Activated naive CD4-positive, alpha-beta T cell treated with Interleukin-2 at 50 U/mL for 16 hours (primary cell): ENCODE data around the gene COX7A2L.

Source experiments
- DNase-seq: peaks from one replicate; pipeline ENCODE4 v3.0.0-alpha.2; 2020

COX7A2L gene

GRCh38 chr2:42314892-42315468 is 46.0 kb downstream of the COX7A2L start:
- DNase-seq = no peak

- DNase-seq = no peak
Measured at GRCh38 chr2:42312106-42312505, 48.9 kb downstream of the COX7A2L start.

DNA sequence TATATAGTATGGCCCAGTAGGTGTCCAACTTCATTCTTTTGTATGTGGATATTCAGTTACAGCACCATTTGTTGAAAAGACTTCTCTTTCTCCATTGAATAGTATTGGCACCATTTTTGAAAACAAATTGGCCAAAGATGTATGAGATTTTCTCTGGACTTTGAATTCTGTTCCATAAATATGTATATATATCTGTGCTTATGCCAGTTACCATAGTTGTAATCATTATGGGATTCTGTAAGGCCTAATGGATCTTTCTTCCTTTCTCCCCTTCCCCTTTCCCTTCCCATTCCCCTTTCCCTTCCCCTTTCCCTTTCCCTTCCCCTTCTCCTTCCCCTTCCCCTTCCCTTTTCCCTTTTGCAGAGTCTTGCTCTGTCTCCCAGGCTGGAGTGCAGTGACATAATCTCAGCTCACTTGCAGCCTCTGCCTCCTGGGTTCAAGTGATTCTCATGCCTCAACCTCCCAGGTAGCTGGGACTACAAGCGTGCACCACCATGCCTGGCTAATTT is 51.0 kb downstream of the COX7A2L start:
- no peak for DNase-seq

DNA sequence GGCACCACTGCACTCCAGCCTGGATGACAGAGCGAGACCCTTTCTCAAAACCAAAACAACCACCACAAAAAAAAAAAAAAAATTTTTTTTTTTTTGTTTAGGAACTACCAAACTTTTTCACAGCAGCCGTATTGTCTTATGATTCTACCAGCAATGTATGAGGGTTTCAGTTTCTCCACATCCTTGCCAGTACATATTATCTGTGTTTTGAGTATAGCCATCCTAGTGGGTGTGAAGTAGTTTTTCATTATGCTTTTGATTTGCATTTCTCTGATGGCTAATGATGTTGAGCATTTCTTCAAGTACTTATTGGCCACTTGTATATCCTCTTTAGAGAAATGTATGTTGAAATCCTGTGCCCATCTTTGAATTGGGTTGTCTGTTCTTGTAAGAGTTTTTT is 51.7 kb downstream of the COX7A2L start:
- no peak for DNase-seq

DNA sequence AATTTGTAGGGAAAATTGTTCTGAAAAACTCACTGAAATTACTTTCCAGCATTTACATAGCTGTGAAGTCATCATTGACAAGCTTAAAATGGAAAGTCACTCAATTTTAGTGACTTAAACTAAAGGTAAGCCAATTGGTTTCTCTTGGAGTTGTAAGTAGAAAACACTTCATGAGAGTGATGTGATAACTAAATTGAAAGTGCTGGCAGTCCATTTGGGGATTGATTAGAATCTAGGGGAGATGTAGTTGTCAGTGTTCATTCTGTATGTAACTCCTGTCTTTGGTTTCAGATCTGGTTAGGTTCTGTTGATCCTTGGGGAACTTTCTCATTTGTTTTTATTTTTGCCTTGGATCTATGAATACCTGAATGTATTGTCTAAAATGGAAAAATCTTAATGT is 53.8 kb downstream of the COX7A2L start:
- no peak for DNase-seq

DNA sequence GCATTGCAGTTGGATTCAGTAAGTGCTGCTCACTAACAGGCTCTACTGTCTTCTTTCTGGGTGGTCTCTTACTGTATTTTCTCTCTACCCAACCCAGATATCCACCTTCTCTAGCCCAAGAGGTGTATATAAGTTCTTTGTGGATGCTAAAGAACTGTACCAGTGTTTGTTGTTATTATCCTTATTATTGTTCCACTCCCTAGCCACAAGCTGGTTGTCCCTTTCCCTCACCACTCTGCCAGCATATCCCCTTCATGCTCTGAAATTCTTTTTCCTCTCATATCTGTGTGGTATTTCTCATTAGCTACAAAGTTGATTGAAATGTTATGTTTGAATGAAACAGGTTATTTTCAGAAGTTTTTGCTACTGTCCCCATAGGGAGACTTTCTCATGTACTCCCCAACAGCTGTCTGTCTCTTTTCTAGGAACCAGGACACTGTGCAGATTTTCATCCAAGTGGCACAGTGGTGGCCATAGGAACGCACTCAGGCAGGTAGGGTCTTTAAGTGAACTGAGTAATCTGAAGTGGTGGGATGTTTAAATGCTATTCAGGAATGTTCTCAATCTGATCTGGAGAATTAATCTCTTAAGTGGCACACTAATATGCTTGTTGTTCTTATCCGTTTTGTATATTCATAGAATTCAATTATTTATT is 56.8 kb downstream of the COX7A2L start:
- no peak for DNase-seq

GRCh38 chr2:42303252-42303651 is 57.8 kb downstream of the COX7A2L start:
- no peak for DNase-seq

DNA sequence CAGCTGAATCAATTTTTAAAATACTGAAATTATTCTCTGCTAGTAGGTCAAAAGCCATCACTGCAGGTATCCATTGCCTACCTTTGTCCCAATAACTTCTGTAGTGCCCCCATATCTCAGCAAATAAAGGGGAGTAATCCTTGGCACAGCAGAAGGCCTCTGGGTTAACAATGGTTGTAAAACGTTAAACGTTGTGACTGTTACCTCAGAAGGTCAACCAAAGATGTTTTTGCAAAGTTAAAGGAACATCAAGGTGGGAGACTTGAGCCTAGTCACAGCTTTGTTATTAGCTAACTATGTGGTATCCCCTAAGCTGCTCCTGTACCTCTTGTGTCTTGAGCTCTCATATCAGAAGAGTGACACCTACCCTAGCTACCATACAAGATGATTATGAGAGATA is 60.5 kb downstream of the COX7A2L start:
- DNase-seq = no peak
